ENCODE measurements around the gene OGN. TPM values are rescaled to one million over a fixed set of nuclear protein-coding genes. Genes with fewer than 3 reads are reported as not detected.

OGN gene
- polyA plus RNA-seq, 2 of the 4 experiments (the other 2 are of a cell fraction) = not detected

DNA sequence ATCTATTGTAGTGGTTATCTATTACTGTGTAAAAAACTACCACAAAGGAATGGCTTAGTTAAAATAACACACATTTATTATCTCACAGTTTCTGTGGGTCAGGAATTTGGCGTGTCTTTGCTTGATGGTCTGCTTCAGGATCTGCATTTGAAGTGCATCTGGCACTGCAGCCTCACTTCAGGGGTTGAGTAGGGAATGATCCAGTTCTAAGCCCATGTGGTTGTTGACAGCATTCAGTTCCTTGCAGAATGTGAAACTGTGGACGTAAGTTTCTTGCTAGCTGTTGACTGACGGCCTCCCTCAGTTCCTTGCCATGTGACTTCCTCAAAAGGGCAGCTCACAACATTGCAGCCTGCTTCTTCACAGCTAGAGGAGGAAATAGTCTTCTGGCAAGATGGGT is 2.1 kb upstream of the OGN start:
- DNase-seq (ENCODE audit: low read depth in 1 of 2, low spot score in 1 of 2) (no peak), ATAC-seq (no peak), FAIRE-seq (no peak)
- no peak overlapping the region for H3K4me3 ChIP-seq
- H3K4me1 ChIP-seq = no peaks in the 10 kb centered on the region
- no peak overlapping the region for H3K4me2 ChIP-seq
- WGBS (ENCODE audit: missing lambda C conversion rate) = 70% methylated on average over 3 of the region's 3 CpGs
- ChIA-PET CTCF (interaction anchor here (1.2 kb wide), 1 partner anchor 59 kb away, joined by 3 read pairs; no protein-coding TSS in a partner anchor), POLR2A (no interaction called here)
- TF ChIP-seq FOSB (CRISPR knock-in tag; IDR thresholded peaks at IDR 0.05) (no peak), BHLHE40 (IDR thresholded peaks at IDR 0.05; ENCODE audit: low read depth, low read length) (no peak), ZC3H11A (IDR thresholded peaks at IDR 0.05) (no peak), KDM5A (IDR thresholded peaks at IDR 0.05) (no peak), PHF8 (IDR thresholded peaks at IDR 0.05; ENCODE audit: borderline replicate concordance, low read depth) (no peak), RARB (CRISPR knock-in tag; IDR thresholded peaks at IDR 0.05) (no peak), FOXS1 (CRISPR knock-in tag; IDR thresholded peaks at IDR 0.05) (no peak)
- TF ChIP-seq, protein P1, sequence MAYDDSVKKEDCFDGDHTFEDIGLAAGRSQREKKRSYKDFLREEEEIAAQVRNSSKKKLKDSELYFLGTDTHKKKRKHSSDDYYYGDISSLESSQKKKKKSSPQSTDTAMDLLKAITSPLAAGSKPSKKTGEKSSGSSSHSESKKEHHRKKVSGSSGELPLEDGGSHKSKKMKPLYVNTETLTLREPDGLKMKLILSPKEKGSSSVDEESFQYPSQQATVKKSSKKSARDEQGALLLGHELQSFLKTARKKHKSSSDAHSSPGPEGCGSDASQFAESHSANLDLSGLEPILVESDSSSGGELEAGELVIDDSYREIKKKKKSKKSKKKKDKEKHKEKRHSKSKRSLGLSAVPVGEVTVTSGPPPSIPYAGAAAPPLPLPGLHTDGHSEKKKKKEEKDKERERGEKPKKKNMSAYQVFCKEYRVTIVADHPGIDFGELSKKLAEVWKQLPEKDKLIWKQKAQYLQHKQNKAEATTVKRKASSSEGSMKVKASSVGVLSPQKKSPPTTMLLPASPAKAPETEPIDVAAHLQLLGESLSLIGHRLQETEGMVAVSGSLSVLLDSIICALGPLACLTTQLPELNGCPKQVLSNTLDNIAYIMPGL (CRISPR knock-in tag; IDR thresholded peaks at IDR 0.05; ENCODE audit: borderline replicate concordance) = no peak
- TF ChIP-seq, protein P2, sequence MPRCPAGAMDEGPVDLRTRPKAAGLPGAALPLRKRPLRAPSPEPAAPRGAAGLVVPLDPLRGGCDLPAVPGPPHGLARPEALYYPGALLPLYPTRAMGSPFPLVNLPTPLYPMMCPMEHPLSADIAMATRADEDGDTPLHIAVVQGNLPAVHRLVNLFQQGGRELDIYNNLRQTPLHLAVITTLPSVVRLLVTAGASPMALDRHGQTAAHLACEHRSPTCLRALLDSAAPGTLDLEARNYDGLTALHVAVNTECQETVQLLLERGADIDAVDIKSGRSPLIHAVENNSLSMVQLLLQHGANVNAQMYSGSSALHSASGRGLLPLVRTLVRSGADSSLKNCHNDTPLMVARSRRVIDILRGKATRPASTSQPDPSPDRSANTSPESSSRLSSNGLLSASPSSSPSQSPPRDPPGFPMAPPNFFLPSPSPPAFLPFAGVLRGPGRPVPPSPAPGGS (IDR thresholded peaks at IDR 0.05) = no peak
- no peaks in the 10 kb centered on the region for H3K9me3 ChIP-seq
- H3K27ac ChIP-seq = no peak overlapping the region

DNA sequence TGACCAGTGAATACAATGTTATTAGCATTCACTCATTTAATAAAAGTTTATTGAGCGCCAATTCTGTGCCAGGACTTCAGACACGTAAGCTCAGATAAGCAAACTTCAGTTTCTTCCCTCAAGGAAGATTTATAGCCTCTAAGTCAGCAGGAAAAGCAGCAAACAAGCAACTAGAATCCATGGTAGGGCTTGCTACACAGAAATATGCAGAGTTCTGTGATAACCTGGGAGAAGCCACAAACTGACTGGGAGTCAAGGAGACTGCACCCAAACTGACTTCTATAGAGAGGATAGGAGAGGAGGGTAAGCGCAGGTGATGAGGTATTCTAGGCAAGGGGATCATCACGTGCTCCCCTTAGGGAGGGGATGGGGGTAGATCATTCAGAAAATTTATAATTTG is 1.4 kb upstream of the OGN start:
- no peaks in the 10 kb centered on the region for H3K9me3 ChIP-seq
- DNase-seq (ENCODE audit: low read depth in 1 of 2, low spot score in 1 of 2) = no peak
- no peak for FAIRE-seq
- no peak overlapping the region for H3K4me3 ChIP-seq
- 79% methylated on average over 4 of the region's 4 CpGs for WGBS (ENCODE audit: missing lambda C conversion rate)
- no peak for ATAC-seq
- POLR2A ChIA-PET = no interaction called here
- no peak overlapping the region for H3K27ac ChIP-seq
- CTCF ChIA-PET = interaction anchor here (1.2 kb wide), 1 partner anchor 60 kb away, joined by 3 read pairs; no protein-coding TSS in a partner anchor
- TF ChIP-seq E2F6 (IDR thresholded peaks at IDR 0.05; ENCODE audit: borderline replicate concordance, low read depth) (no peak), HDAC2 (IDR thresholded peaks at IDR 0.05) (no peak), HEYL (CRISPR knock-in tag; IDR thresholded peaks at IDR 0.05) (no peak)
- H3K4me2 ChIP-seq = no peak overlapping the region
- no peaks in the 10 kb centered on the region for H3K4me1 ChIP-seq

- H3K4me3 ChIP-seq = no peak overlapping the region
- H3K9me3 ChIP-seq = no peaks in the 10 kb centered on the region
- no peak for ATAC-seq
- no peak overlapping the region for H3K4me2 ChIP-seq
- TF ChIP-seq HEYL (CRISPR knock-in tag; IDR thresholded peaks at IDR 0.05) (no peak), RFX5 (IDR thresholded peaks at IDR 0.05) (no peak), CHD4 (IDR thresholded peaks at IDR 0.05; ENCODE audit: borderline replicate concordance) (no peak), ZC3H11A (IDR thresholded peaks at IDR 0.05) (no peak), BHLHE40 (IDR thresholded peaks at IDR 0.05; ENCODE audit: low read depth, low read length) (no peak), EHF (CRISPR knock-in tag; IDR thresholded peaks at IDR 0.05) (no peak), PHF8 (IDR thresholded peaks at IDR 0.05; ENCODE audit: borderline replicate concordance, low read depth) (no peak), NPAS2 (CRISPR knock-in tag; IDR thresholded peaks at IDR 0.05; ENCODE audit: borderline replicate concordance) (no peak), MYC (IDR thresholded peaks at IDR 0.05; ENCODE audit: borderline replicate concordance, low read length) (no peak), HOXB13 (CRISPR knock-in tag; IDR thresholded peaks at IDR 0.05; ENCODE audit: low read depth) (no peak), NFE2L2 (conservative IDR thresholded peaks at IDR 0.05; ENCODE audit: low read length) (no peak), KDM5A (IDR thresholded peaks at IDR 0.05) (no peak), CEBPB (IDR thresholded peaks at IDR 0.05) (no peak)
- TF ChIP-seq, protein P3, sequence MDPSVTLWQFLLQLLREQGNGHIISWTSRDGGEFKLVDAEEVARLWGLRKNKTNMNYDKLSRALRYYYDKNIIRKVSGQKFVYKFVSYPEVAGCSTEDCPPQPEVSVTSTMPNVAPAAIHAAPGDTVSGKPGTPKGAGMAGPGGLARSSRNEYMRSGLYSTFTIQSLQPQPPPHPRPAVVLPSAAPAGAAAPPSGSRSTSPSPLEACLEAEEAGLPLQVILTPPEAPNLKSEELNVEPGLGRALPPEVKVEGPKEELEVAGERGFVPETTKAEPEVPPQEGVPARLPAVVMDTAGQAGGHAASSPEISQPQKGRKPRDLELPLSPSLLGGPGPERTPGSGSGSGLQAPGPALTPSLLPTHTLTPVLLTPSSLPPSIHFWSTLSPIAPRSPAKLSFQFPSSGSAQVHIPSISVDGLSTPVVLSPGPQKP (IDR thresholded peaks at IDR 0.05; ENCODE audit: low read depth, low read length) = no peak
- TF ChIP-seq, protein P4, sequence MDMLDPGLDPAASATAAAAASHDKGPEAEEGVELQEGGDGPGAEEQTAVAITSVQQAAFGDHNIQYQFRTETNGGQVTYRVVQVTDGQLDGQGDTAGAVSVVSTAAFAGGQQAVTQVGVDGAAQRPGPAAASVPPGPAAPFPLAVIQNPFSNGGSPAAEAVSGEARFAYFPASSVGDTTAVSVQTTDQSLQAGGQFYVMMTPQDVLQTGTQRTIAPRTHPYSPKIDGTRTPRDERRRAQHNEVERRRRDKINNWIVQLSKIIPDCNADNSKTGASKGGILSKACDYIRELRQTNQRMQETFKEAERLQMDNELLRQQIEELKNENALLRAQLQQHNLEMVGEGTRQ (IDR thresholded peaks at IDR 0.05) = no peak
- TF ChIP-seq, protein P5, sequence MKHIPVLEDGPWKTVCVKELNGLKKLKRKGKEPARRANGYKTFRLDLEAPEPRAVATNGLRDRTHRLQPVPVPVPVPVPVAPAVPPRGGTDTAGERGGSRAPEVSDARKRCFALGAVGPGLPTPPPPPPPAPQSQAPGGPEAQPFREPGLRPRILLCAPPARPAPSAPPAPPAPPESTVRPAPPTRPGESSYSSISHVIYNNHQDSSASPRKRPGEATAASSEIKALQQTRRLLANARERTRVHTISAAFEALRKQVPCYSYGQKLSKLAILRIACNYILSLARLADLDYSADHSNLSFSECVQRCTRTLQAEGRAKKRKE (CRISPR knock-in tag; IDR thresholded peaks at IDR 0.05; ENCODE audit: low read depth) = no peak
- no peak for FAIRE-seq
- no peaks in the 10 kb centered on the region for H3K4me1 ChIP-seq
- DNase-seq (ENCODE audit: low read depth in 1 of 2, low spot score in 1 of 2) = no peak
- POLR2A ChIA-PET = no interaction called here
- WGBS (ENCODE audit: missing lambda C conversion rate) = 87% methylated on average over 5 of the region's 5 CpGs
- H3K27ac ChIP-seq = no peak overlapping the region
- CTCF ChIA-PET = no interaction called here
Measured at GRCh38 chr9:92402826-92403745, 1.3 kb downstream of the OGN start.

Measured in A549 (cell line).